SK-N-SH (cell line): Measurements from ENCODE around the gene PMVK.

Source experiments
- CHD2 ChIP-seq: fragments of 150-350 bp; IDR thresholded peaks from 2 replicates; pipeline ENCODE4 v1.6.1; 2018; ENCODE audit warnings: low read length; ENCODE audit not compliant: partially characterized antibody
- CTCF ChIP-seq: fragments of 200-600 bp; sonication (generic); IDR thresholded peaks from 2 replicates; pipeline ENCODE4 v1.6.1; 2017; ENCODE audit warnings: antibody characterized with exemption, mild to moderate bottlenecking, moderate library complexity
- FOXM1 ChIP-seq: IDR thresholded peaks from 2 replicates; pipeline ENCODE4 v1.4.0; 2012; ENCODE audit warnings: low read depth, mild to moderate bottlenecking
- GATA2 ChIP-seq: sonication (generic); formaldehyde crosslinking; IDR thresholded peaks from 2 replicates; pipeline ENCODE4 v1.5.0; 2020; ENCODE audit warnings: mild to moderate bottlenecking, missing genetic modification reagents
- MAX ChIP-seq: IDR thresholded peaks from 2 replicates; pipeline ENCODE4 v1.4.0; 2012; ENCODE audit warnings: low read depth
- MXI1 ChIP-seq: IDR thresholded peaks from 2 replicates; pipeline ENCODE4 v1.6.1; 2012; ENCODE audit warnings: mild to moderate bottlenecking, low read depth, low read length, improper control_type of control experiment
- POLR2AphosphoS5 ChIP-seq: IDR thresholded peaks from 2 replicates; pipeline ENCODE4 v1.6.1; 2012; ENCODE audit warnings: low read depth, low read length
- USF2 ChIP-seq: fragments of 150-350 bp; IDR thresholded peaks from 2 replicates; pipeline ENCODE4 v1.6.1; 2017; ENCODE audit warnings: antibody characterized with exemption, low read length, low read depth, borderline replicate concordance

- TF ChIP-seq CTCF = peak; percentile 13; the same call in 1 of the 2 replicates
- TF ChIP-seq POLR2AphosphoS5 = no peak
- TF ChIP-seq MAX = no peak
- no peak for TF ChIP-seq GATA2 (CRISPR knock-in tag)
- TF ChIP-seq CHD2 = no peak
- no peak for TF ChIP-seq MXI1
- no peak for TF ChIP-seq FOXM1
- no peak for TF ChIP-seq USF2
These were observed 29.9 kb downstream of the PMVK start for GRCh38 chr1:154906621-154907081.
